Activated T-helper 1 cell treated with anti-CD3 and anti-CD28 coated beads, Interleukin-12 subunit alpha, Interleukin-12 subunit beta, Interleukin-2, Interleukin-4 antibody, amounts not matched to agents 30 ng/mL and 10 ng/mL and 1 ng/mL, durations not matched to agents 14 hours and 24 hours and 36 hours (primary cell): ENCODE measurements around the gene TSLP. TPM values are rescaled to one million over a fixed set of nuclear protein-coding genes. Genes with fewer than 3 reads are reported as not detected.

ENCODE experiments used
- DNase-seq: peaks from one replicate; pipeline ENCODE4 v3.0.0; 2021; ENCODE audit warnings: low spot score
- H3K27ac Mint-ChIP-seq: one replicate; pipeline ENCODE4 v1.8.0; 2021; ENCODE audit warnings: mild to moderate bottlenecking, mixed read lengths
- H3K27me3 Mint-ChIP-seq: one replicate; pipeline ENCODE4 v1.8.0; 2022; ENCODE audit warnings: mild to moderate bottlenecking, moderate library complexity, mixed read lengths; ENCODE audit not compliant: insufficient read depth
- H3K36me3 Mint-ChIP-seq: one replicate; pipeline ENCODE4 v1.8.0; 2021; ENCODE audit warnings: low read depth, mixed read lengths
- H3K4me1 Mint-ChIP-seq: one replicate; pipeline ENCODE4 v1.8.0; 2021; ENCODE audit warnings: low read depth, mixed read lengths
- H3K4me3 Mint-ChIP-seq: one replicate; pipeline ENCODE4 v1.8.0; 2021; ENCODE audit warnings: mild to moderate bottlenecking, moderate library complexity, mixed read lengths
- H3K9me3 Mint-ChIP-seq: one replicate; pipeline ENCODE4 v1.8.0; 2021; ENCODE audit warnings: mixed read lengths
- intact Hi-C: fragments of 100-400 bp; cut with micrococcal nuclease; formaldehyde crosslinking; loops from one replicate; pipeline ENCODE4 v1.15.1; 2024
- total RNA-seq: library from RNA; stranded (reverse); gene quantifications from 2 replicates; pipeline ENCODE4 v1.2.3, GENCODE V29; 2022

Gene TSLP
- total RNA-seq, 1 donor from 2014 or later: 0.47 TPM

DNA sequence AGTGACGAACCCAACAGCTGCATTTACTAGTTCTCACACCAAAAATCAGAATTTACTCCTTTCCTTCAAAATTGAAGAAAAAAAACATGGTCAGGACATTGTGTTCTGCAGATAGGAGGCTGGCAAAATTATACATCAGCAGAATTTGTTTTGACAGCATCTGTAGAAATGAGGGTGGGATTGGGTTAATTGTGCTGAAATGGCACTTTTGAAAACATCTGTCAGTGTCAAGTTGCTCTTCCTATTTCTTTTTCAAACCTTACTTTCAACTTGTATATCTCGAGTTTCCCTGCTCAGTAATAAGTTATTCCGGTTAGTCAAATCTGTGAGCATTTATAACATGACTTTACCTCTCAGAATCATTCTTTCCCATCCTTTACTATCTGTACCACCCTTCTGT, 40.4 kb downstream of the TSLP start:
- no peaks in the 10 kb centered on the region for H3K27me3 Mint-ChIP-seq
- DNase-seq: no peak
- peaks cover 42% of the 10 kb centered on the region for H3K36me3 Mint-ChIP-seq
- no peak overlapping the region for H3K27ac Mint-ChIP-seq
- intact Hi-C loops: loop anchor here (2.0 kb wide), 1 partner anchor 15 kb away; no protein-coding TSS in a partner anchor
- H3K4me1 Mint-ChIP-seq: peaks cover 7% of the 10 kb centered on the region
- H3K4me3 Mint-ChIP-seq: no peak overlapping the region
- no peaks in the 10 kb centered on the region for H3K9me3 Mint-ChIP-seq

DNA sequence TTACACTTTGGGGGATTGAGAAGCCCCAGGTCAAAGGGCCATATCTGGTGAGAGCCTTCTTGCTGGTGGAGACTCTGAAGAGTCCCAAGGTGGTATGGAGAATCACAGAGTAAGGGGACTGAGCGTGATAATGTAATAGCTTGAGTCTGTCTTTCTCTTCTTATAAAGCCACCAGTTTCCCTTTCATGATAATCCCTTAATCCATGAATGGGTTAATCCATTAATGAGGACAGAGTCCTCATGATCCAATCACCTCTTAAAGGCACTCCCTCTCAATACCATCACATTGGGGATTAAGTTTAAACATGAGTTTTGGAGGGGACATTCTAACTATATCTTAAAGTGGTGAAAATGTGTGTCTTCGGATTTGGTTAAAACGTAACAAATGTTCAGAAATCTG, 42.2 kb downstream of the TSLP start:
- H3K4me3 Mint-ChIP-seq: no peak overlapping the region
- H3K27ac Mint-ChIP-seq: no peak overlapping the region
- no peak for DNase-seq
- H3K27me3 Mint-ChIP-seq: no peaks in the 10 kb centered on the region
- H3K4me1 Mint-ChIP-seq: peaks cover 19% of the 10 kb centered on the region
- peaks cover 41% of the 10 kb centered on the region for H3K36me3 Mint-ChIP-seq
- no peaks in the 10 kb centered on the region for H3K9me3 Mint-ChIP-seq
- intact Hi-C loops: loop anchor here (2.0 kb wide), 1 partner anchor 17 kb away; no protein-coding TSS in a partner anchor

DNA sequence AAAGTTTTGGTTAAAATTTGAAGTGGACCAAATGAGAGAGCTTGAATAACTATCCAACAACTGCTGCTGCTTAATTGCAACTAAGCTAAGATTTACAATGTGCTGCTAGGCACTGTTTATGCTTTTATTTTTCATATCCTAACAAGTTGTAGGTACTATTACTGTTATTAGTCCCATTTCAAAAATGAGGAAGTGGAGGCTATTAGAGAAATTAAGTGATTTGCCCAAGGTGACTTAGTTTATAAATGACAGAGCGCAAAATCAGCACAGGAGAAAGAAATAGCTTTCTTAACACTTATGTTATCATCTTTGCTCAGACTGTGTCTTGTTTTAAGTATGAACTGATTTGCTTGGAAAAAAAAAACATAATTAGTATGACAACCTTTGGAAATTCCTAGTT, 43.7 kb downstream of the TSLP start:
- DNase-seq: no peak
- H3K4me3 Mint-ChIP-seq: no peak overlapping the region
- no peak overlapping the region for H3K27ac Mint-ChIP-seq
- no peaks in the 10 kb centered on the region for H3K27me3 Mint-ChIP-seq
- H3K36me3 Mint-ChIP-seq: peaks cover 43% of the 10 kb centered on the region
- H3K9me3 Mint-ChIP-seq: no peaks in the 10 kb centered on the region
- intact Hi-C loops: loop anchor here (5.0 kb wide), 1 partner anchor 382 kb away; no protein-coding TSS in a partner anchor
- peaks cover 19% of the 10 kb centered on the region for H3K4me1 Mint-ChIP-seq

DNA sequence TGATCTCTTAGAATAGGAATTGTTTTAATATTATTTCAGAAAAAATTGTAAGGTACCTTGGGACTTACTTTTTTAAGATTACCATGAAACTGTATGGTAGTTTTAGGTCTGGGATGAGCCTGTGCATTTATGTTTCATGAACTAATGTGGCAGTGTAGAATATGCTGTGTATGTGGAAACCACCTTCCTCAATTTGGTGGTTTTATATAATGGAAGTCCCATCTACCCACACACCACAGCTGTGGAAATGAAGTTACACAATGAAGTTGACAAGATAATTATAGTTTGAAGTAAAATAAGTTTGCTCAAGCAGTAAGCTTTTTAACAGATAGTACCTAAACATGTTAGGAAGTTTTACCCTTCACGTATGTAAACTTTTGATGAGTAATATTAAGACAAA, 45.0 kb downstream of the TSLP start:
- no peak overlapping the region for H3K4me3 Mint-ChIP-seq
- H3K27me3 Mint-ChIP-seq: no peaks in the 10 kb centered on the region
- peaks cover 45% of the 10 kb centered on the region for H3K36me3 Mint-ChIP-seq
- peaks cover 19% of the 10 kb centered on the region for H3K4me1 Mint-ChIP-seq
- no peak overlapping the region for H3K27ac Mint-ChIP-seq
- H3K9me3 Mint-ChIP-seq: no peaks in the 10 kb centered on the region
- DNase-seq: no peak
- intact Hi-C loops: loop anchor here (5.0 kb wide), 1 partner anchor 381 kb away; no protein-coding TSS in a partner anchor

DNA sequence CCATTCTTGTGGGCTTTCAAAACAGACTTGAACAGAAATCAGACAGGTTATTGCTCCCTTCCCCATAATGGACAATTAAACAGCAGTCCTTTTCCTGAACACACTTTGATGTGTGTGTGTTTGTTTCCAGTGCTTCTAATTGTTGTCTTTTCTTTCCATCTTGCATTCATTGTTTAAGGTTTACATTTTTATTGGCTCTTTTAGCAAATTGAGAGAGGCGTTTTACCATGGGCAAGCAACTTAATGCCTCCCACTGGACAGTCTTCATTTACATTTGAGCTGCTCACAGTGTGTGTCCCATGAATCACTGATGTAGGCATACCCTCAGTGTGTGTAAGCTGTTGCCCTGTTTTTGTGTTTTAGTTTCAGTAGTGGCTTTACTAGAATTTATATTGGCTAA, 45.6 kb downstream of the TSLP start:
- intact Hi-C loops: loop anchor here (5.0 kb wide), 1 partner anchor 380 kb away; no protein-coding TSS in a partner anchor
- H3K4me3 Mint-ChIP-seq: no peak overlapping the region
- H3K9me3 Mint-ChIP-seq: no peaks in the 10 kb centered on the region
- peaks cover 48% of the 10 kb centered on the region for H3K36me3 Mint-ChIP-seq
- no peak overlapping the region for H3K27ac Mint-ChIP-seq
- H3K27me3 Mint-ChIP-seq: no peaks in the 10 kb centered on the region
- DNase-seq: no peak
- H3K4me1 Mint-ChIP-seq: peaks cover 19% of the 10 kb centered on the region

DNA sequence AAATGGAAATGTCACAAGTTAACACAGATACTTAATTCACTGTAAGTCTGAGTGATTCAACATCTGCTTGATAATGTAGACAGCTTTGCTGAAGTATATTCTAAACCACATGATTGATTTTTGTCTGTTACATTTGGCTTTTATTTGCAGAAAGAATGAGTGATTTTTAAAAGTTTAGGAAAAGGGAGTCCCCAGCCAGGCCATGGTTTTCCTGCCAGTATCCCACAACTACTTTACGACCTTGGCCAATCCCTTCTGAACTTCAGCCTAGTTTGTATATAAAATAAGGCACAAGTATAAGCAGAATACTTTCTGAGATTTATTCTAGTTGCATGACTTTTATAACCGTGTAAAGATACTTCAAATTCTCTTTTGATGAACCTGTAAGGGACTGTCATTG, 47.7 kb downstream of the TSLP start:
- no peak overlapping the region for H3K4me3 Mint-ChIP-seq
- peaks cover 19% of the 10 kb centered on the region for H3K4me1 Mint-ChIP-seq
- DNase-seq: no peak
- peaks cover 48% of the 10 kb centered on the region for H3K36me3 Mint-ChIP-seq
- no peaks in the 10 kb centered on the region for H3K27me3 Mint-ChIP-seq
- no peak overlapping the region for H3K27ac Mint-ChIP-seq
- no peaks in the 10 kb centered on the region for H3K9me3 Mint-ChIP-seq
- intact Hi-C loops: loop anchor here (2.0 to 5.0 kb wide), 2 partner anchors 26 to 378 kb away; partner anchors contain the start of gene WDR36

DNA sequence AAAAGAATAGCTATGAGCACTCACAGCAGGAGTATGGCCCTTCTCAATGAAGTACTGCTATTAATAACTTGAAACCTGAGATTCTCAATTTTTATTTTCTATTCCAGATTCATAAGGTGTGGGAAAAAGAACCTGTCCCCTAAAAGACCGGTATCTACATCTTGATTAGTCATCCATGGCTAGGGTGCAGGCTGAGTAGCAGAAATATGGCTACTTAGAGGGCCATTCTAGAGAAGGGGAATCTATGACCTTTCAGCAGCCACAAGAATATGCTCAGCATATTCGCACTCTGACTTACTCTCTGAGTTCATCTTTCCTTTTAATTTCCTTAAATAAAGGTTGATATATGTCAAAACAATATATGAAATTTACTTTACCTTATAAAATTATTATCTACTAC, 48.3 kb downstream of the TSLP start:
- H3K36me3 Mint-ChIP-seq: peaks cover 51% of the 10 kb centered on the region
- H3K9me3 Mint-ChIP-seq: no peaks in the 10 kb centered on the region
- no peak overlapping the region for H3K27ac Mint-ChIP-seq
- no peaks in the 10 kb centered on the region for H3K27me3 Mint-ChIP-seq
- H3K4me3 Mint-ChIP-seq: no peak overlapping the region
- peaks cover 24% of the 10 kb centered on the region for H3K4me1 Mint-ChIP-seq
- intact Hi-C loops: loop anchor here (2.0 to 5.0 kb wide), 2 partner anchors 27 to 377 kb away; partner anchors contain the start of gene WDR36
- DNase-seq: no peak

DNA sequence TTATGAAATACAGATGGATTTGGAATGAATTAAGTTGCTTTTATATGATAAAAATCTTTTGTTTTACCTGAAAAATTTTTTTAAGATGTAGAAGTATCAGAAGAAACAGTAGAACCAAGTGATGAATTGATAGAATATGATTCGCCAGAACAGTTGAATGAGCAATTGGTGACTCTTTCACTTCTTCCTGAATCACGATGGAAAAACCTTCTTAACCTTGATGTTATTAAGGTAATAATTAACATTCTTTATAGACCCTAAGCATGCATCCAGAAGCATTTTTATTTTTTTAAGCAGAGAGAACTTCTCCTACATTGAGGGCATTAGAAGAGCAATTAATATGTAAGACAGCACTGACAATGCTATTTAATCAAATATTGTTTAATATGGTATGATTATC, 49.4 kb downstream of the TSLP start:
- peaks cover 24% of the 10 kb centered on the region for H3K4me1 Mint-ChIP-seq
- H3K4me3 Mint-ChIP-seq: no peak overlapping the region
- no peak overlapping the region for H3K27ac Mint-ChIP-seq
- intact Hi-C loops: no loop called here
- no peaks in the 10 kb centered on the region for H3K9me3 Mint-ChIP-seq
- no peak for DNase-seq
- peaks cover 52% of the 10 kb centered on the region for H3K36me3 Mint-ChIP-seq
- H3K27me3 Mint-ChIP-seq: no peaks in the 10 kb centered on the region

DNA sequence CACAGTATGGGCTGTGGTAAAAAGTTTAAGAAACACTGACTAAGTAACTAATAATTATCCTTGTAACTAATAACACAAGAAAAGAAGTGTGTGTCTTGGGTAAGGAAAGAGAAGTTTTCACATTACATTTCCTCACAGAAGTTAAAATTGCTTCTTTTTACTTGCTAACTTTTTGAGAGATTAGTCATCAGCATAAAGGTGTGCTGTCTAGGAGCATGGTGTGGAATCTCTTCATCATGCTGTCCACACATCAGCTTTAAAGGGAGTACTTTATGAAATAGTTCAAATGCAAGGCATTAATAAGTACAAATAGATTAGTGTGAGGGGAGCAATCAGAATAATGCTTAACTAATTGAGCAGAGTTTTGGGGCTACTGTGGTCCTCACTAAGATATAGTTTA, 50.4 kb downstream of the TSLP start:
- no peak overlapping the region for H3K4me3 Mint-ChIP-seq
- no peaks in the 10 kb centered on the region for H3K27me3 Mint-ChIP-seq
- H3K27ac Mint-ChIP-seq: no peak overlapping the region
- no peak for DNase-seq
- H3K36me3 Mint-ChIP-seq: peaks cover 55% of the 10 kb centered on the region
- intact Hi-C loops: no loop called here
- H3K4me1 Mint-ChIP-seq: peaks cover 17% of the 10 kb centered on the region
- H3K9me3 Mint-ChIP-seq: no peaks in the 10 kb centered on the region

DNA sequence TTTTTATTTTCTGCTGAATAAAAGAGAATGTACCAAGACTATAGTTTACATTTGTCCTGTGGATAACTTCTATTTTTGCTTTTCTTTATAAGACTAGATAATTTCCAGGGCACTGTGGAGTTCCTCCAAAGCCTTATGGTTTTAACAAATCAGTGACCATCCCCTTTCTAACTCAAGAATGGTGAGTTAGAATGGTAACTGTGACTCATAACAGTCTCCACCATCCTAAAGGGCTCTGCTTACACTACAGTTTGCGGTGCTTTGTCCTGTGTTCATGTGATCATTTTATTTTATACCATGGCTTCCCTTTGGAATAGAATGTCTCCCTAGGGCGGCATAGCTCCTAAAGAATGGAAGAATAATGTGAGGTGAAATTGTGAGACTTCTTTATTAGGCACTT, 50.9 kb downstream of the TSLP start:
- H3K36me3 Mint-ChIP-seq: peaks cover 50% of the 10 kb centered on the region
- H3K4me3 Mint-ChIP-seq: no peak overlapping the region
- no peak overlapping the region for H3K27ac Mint-ChIP-seq
- intact Hi-C loops: no loop called here
- no peaks in the 10 kb centered on the region for H3K9me3 Mint-ChIP-seq
- DNase-seq: no peak
- no peaks in the 10 kb centered on the region for H3K27me3 Mint-ChIP-seq
- peaks cover 12% of the 10 kb centered on the region for H3K4me1 Mint-ChIP-seq

DNA sequence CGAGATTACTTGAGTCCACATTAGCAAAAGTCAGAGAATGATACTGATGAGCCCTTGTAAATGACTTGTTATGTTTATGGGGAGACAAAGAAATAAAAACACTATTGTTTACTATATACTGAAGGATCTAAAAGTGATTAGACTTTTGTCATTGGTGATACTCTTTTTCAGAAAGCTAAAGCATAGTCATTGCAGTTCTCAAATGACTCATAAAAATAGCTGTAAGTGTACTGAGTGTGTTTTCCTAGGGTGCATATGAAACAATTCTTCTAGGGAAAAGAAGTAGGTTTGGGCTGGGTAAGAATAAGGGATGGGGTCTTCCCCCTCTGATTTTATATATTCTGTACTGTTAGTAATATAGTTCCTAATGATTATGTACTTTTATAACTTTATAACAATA, 53.3 kb downstream of the TSLP start:
- Mint-ChIP-seq H3K27me3 (no peaks in the 10 kb centered on the region), H3K36me3 (peaks cover 40% of the 10 kb centered on the region), H3K4me1 (peaks cover 4% of the 10 kb centered on the region)

DNA sequence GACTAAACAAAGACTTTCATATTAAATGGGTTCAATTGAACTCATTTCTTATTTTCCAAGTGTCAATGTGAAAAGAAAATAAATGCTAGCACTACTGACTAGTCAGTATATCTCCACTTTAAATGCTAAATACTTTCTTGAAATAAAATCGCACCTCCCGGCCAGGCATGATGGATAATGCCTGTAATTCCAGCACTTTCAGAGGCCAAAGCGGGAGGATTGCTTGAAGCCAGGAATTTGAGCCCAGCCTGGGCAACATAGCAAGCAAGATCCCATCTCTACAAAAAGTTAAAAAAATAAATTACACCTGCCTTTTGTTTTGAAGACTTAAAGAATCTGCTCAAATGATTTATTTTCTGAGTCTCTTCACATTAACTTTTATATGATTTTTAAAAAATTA, 55.4 kb downstream of the TSLP start:
- Mint-ChIP-seq H3K9me3 (no peaks in the 10 kb centered on the region), H3K36me3 (peaks cover 31% of the 10 kb centered on the region), H3K27ac (no peak overlapping the region), H3K4me3 (no peak overlapping the region), H3K27me3 (no peaks in the 10 kb centered on the region), H3K4me1 (peaks cover 5% of the 10 kb centered on the region)
- intact Hi-C loops: no loop called here
- DNase-seq: no peak

More for the DNA sequence above, 53.3 kb downstream of the TSLP start:
- no peak overlapping the region for H3K4me3 Mint-ChIP-seq
- DNase-seq: no peak
- intact Hi-C loops: loop anchor here (2.0 kb wide), 1 partner anchor 16 kb away; no protein-coding TSS in a partner anchor
- no peaks in the 10 kb centered on the region for H3K9me3 Mint-ChIP-seq
- no peak overlapping the region for H3K27ac Mint-ChIP-seq
